Parathyroid adenoma (tissue), 2 donors: ENCODE measurements around the gene LRR1.

Experiments used
- H2AFZ ChIP-seq: fragments of 300-600 bp; sonication (generic); one replicate; pipeline ENCODE4 v1.7.0; 2017; ENCODE audit warnings: antibody characterized with exemption, mild to moderate bottlenecking
- H3K27ac ChIP-seq: fragments of 300-600 bp; sonication (generic); one replicate; pipeline ENCODE4 v1.7.0; 2017
- H3K27me3 ChIP-seq: fragments of 300-600 bp; sonication (generic); one replicate; pipeline ENCODE4 v1.7.0; 2017; ENCODE audit warnings: low read length; ENCODE audit not compliant: control insufficient read depth, insufficient read depth
- H3K36me3 ChIP-seq: fragments of 300-600 bp; sonication (generic); one replicate; pipeline ENCODE4 v1.7.0; 2017; ENCODE audit warnings: low read length; ENCODE audit not compliant: control insufficient read depth, insufficient read depth
- H3K4me1 ChIP-seq: fragments of 300-600 bp; sonication (generic); one replicate; pipeline ENCODE4 v1.7.0; 2017; ENCODE audit warnings: control low read depth
- H3K4me2 ChIP-seq: fragments of 300-600 bp; sonication (generic); one replicate; pipeline ENCODE4 v1.7.0; 2017; ENCODE audit warnings: low read length
- H3K4me3 ChIP-seq: fragments of 300-600 bp; sonication (generic); one replicate; pipeline ENCODE4 v1.7.0; 2017; ENCODE audit warnings: low read depth, low read length
- H3K79me2 ChIP-seq: fragments of 300-600 bp; sonication (generic); one replicate; pipeline ENCODE4 v1.7.0; 2017; ENCODE audit warnings: control low read depth
- H3K9ac ChIP-seq: fragments of 300-600 bp; sonication (generic); one replicate; pipeline ENCODE4 v1.7.0; 2017; ENCODE audit warnings: mild to moderate bottlenecking
- H3K9me3 ChIP-seq: fragments of 300-600 bp; sonication (generic); one replicate; pipeline ENCODE4 v1.7.0; 2017; ENCODE audit warnings: low read length; ENCODE audit not compliant: control insufficient read depth
- CTCF ChIP-seq: fragments of 300-600 bp; sonication (generic); IDR thresholded peaks from one replicate; pipeline ENCODE4 v1.7.0; 2017; ENCODE audit warnings: antibody characterized with exemption, mild to moderate bottlenecking
- donor health status: primary hyperparathyroidism.

The LRR1 gene

DNA sequence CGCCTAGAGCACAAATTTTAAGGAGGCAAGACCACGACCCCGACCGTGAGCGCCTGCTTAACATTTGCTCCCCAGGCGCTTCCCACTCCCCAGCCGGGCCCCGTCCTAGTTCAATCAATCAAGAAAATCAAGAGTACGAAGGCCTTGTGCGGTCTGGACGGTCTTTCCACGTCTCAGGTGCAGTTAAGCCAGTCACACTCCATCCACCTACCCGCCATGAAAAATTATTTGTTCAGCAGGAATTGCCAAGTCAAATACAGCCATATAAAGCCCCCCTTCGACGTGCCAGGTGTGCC is 603 bp upstream of the LRR1 start:
- Histone ChIP-seq H3K4me2 (peak overlapping the region; percentile 92), H3K27me3 (no peaks in the 10 kb centered on the region), H3K27ac (peak overlapping the region; percentile 99), H3K4me1 (no peaks in the 10 kb centered on the region), H3K36me3 (no peaks in the 10 kb centered on the region), H3K9ac (peak overlapping the region; percentile 94), H2AFZ (peak overlapping the region; percentile 98), H3K79me2 (no peaks in the 10 kb centered on the region), H3K4me3 (peak overlapping the region; percentile 77), H3K9me3 (no peaks in the 10 kb centered on the region)
- no peak for TF ChIP-seq CTCF

DNA sequence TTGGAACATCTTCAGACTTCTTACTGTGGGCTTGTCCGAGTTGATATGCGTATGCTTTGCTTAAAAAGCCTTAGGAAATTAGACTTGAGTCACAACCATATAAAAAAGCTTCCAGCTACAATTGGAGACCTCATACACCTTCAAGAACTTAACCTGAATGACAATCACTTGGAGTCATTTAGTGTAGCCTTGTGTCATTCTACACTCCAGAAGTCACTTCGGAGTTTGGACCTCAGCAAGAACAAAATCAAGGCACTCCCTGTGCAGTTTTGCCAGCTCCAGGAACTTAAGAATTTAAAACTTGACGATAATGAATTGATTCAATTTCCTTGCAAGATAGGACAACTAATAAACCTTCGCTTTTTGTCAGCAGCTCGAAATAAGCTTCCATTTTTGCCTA is 8.8 kb downstream of the LRR1 start:
- no peak overlapping the region for H3K27ac ChIP-seq
- H3K4me1 ChIP-seq, result no peaks in the 10 kb centered on the region
- H3K4me2 ChIP-seq, result no peak overlapping the region
- TF ChIP-seq CTCF, result no peak
- H3K27me3 ChIP-seq, result no peaks in the 10 kb centered on the region
- peaks cover 2% of the 10 kb centered on the region for H3K79me2 ChIP-seq
- no peaks in the 10 kb centered on the region for H3K36me3 ChIP-seq
- no peak overlapping the region for H3K4me3 ChIP-seq
- H2AFZ ChIP-seq, result no peak overlapping the region
- H3K9me3 ChIP-seq, result no peaks in the 10 kb centered on the region
- no peak overlapping the region for H3K9ac ChIP-seq

DNA sequence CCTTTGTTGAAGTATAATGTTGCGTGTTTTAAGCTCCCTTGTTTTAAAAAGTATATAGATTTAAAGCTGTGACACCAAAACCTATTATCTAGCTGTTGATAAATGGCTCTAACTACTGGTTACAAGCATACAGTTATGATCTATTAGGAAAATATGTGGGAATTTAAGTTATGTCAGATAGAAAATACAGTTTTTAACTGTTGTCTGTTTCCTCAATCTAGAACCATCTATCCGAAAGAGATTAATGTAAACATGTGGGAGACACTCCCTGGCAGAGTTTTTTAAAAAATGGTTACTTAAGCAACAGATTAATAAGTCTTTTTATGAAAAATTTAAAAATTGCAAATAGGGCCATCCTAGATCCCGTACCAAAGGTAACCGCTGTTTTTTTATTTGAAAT is 13.5 kb downstream of the LRR1 start:
- TF ChIP-seq CTCF, result no peak
- H3K36me3 ChIP-seq, result no peaks in the 10 kb centered on the region
- H3K9ac ChIP-seq, result no peak overlapping the region
- H3K4me2 ChIP-seq, result no peak overlapping the region
- H3K27me3 ChIP-seq, result no peaks in the 10 kb centered on the region
- no peak overlapping the region for H2AFZ ChIP-seq
- no peaks in the 10 kb centered on the region for H3K9me3 ChIP-seq
- peaks cover 2% of the 10 kb centered on the region for H3K79me2 ChIP-seq
- H3K4me3 ChIP-seq, result no peak overlapping the region
- no peak overlapping the region for H3K27ac ChIP-seq
- H3K4me1 ChIP-seq, result no peaks in the 10 kb centered on the region

DNA sequence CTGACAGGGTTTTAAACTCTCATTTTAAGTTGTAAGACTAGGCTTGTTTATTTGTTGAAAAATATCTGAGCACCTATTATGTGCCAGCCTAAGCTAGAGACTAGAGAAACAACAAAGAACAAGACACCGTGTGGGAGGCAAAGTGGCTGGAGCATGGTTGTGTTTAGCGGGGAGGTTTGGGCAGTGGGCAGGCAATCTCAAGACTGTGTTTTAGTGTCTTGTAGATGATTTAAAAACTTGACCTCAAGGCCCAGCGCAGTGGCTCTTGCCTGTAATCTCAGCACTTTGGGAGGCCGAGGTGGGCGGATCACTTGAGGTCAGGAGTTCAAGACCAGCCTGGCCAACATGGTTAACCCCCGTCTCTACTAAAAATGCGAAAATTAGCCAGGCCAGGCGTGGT is 13.9 kb downstream of the LRR1 start:
- no peaks in the 10 kb centered on the region for H3K4me1 ChIP-seq
- no peak for TF ChIP-seq CTCF
- H3K79me2 ChIP-seq, result peaks cover 2% of the 10 kb centered on the region
- H3K36me3 ChIP-seq, result no peaks in the 10 kb centered on the region
- H3K27ac ChIP-seq, result no peak overlapping the region
- H3K27me3 ChIP-seq, result no peaks in the 10 kb centered on the region
- no peak overlapping the region for H2AFZ ChIP-seq
- no peaks in the 10 kb centered on the region for H3K9me3 ChIP-seq
- H3K4me2 ChIP-seq, result no peak overlapping the region
- H3K4me3 ChIP-seq, result no peak overlapping the region
- H3K9ac ChIP-seq, result no peak overlapping the region

DNA sequence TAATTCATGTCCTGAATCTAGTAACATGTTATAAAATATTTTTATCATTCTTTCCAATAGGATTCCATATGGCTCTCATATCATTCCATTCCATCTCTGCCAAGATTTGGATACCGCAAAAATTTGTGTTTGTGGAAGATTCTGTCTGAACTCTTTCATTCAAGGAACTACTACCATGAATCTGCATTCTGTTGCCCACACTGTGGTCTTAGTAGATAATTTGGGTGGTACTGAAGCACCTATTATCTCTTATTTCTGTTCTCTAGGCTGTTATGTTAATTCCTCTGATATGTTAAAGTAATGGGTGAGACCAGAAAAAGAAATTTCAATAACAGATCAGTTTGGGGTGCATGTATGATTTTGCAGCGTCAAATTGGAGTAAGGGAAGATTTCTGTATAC is 15.5 kb downstream of the LRR1 start:
- no peaks in the 10 kb centered on the region for H3K27me3 ChIP-seq
- no peaks in the 10 kb centered on the region for H3K36me3 ChIP-seq
- no peak overlapping the region for H3K4me2 ChIP-seq
- H2AFZ ChIP-seq, result no peak overlapping the region
- no peaks in the 10 kb centered on the region for H3K9me3 ChIP-seq
- TF ChIP-seq CTCF, result no peak
- H3K9ac ChIP-seq, result no peak overlapping the region
- H3K4me1 ChIP-seq, result no peaks in the 10 kb centered on the region
- H3K79me2 ChIP-seq, result peaks cover 2% of the 10 kb centered on the region
- H3K27ac ChIP-seq, result no peak overlapping the region
- no peak overlapping the region for H3K4me3 ChIP-seq
